Adrenal gland (tissue), 12 donors: ENCODE results near the gene ADK. TPM values are rescaled to one million over a fixed set of nuclear protein-coding genes. Genes with fewer than 3 reads are reported as not detected.

Experiments
- DNase-seq, 7 donors: peaks; one replicate each; pipeline ENCODE4 v3.0.0-alpha.2; 2019 to 2020
- H3K27ac ChIP-seq, 5 donors: fragments of 200-600 bp; sonication (generic) in 4 of 5; 1 replicate in 3 of 5; 2 replicates in 2 of 5; pipeline versions ENCODE4 v1.5.1 to v1.8.0; 2016 to 2020; ENCODE audit warnings: mild to moderate bottlenecking in 1 of 5
- H3K27me3 ChIP-seq: fragments of 200-600 bp; 2 replicates; pipeline ENCODE4 v1.8.0; 2021
- H3K36me3 ChIP-seq, 2 donors: fragments of 200-600 bp; replicated peaks in 1 of 2; 1 replicate in 1 of 2; 2 replicates in 1 of 2; pipeline versions ENCODE4 v1.5.1 to v1.8.0; 2018 to 2022
- H3K4me1 ChIP-seq, 2 donors: fragments of 200-600 bp; replicated peaks in 1 of 2; 1 replicate in 1 of 2; 2 replicates in 1 of 2; pipeline versions ENCODE4 v1.5.1 to v1.8.0; 2018 to 2021
- H3K4me3 ChIP-seq, 4 donors: fragments of 200-600 bp; sonication (generic) in 3 of 4; one replicate each; pipeline ENCODE4 v1.5.1; 2016 to 2018
- H3K9me3 ChIP-seq, 3 donors: fragments of 200-600 bp; sonication (generic) in 1 of 3; replicated peaks in 1 of 3; 1 replicate in 2 of 3; 2 replicates in 1 of 3; pipeline versions ENCODE4 v1.5.1 to v1.8.0; 2016 to 2021
- POLR2A ChIP-seq, 2 donors: fragments of 450-650 bp; IDR thresholded peaks; one replicate each; pipeline ENCODE4 v1.6.1; 2017; ENCODE audit warnings: antibody characterized with exemption in 2 of 2, mild to moderate bottlenecking in 2 of 2, moderate library complexity in 1 of 2
- WGBS, 4 donors: extraction: QIAGEN DNeasy Blood & Tissue Kit in 2 of 4; methylation state at CpG; one replicate each; pipeline versions ENCODE4 v1.1.5 to v1.1.7; 2013 to 2017; 5-methylcytosine and 5-hydroxymethylcytosine counted together
- intact Hi-C, 2 donors: fragments of 100-400 bp; cut with DNase I; formaldehyde crosslinking; loops; one replicate each; pipeline versions ENCODE4 v1.14.1 to v1.15.0; 2022 to 2023
- polyA plus RNA-seq, 3 donors: library from polyadenylated mRNA; stranded (reverse); fragments of 200-250 nt in 2 of 3; fragments of 350-450 nt in 1 of 3; fragmentation: Illumina TruSeq in 1 of 3; extraction: RNeasy Lipid Tissue Mini Kit (QIAGEN cat#74804) in 1 of 3; gene quantifications; one replicate each; pipeline ENCODE4 v1.2.3, GENCODE V29; 2013 to 2014
- total RNA-seq, 9 donors: library from RNA; depleted of rRNA in 4 of 9; stranded (reverse); fragments of >200 nt in 4 of 9; fragments of 120-200 nt in 1 of 9; fragmentation: NEBNext Ultra II Directional in 1 of 9; extraction: Animal tissue kit (Norgen Biotek cat#: 25700) in 1 of 9; gene quantifications; one replicate each; pipeline versions ENCODE4 v1.1.0 to v1.2.4, GENCODE V29; 2013 to 2023
- TF ChIP-seq, protein P1 (sequence below), 6 experiments: fragments of 450-650 bp in 4 of 6; fragments of 200-600 bp in 2 of 6; sonication (generic) in 1 of 6; IDR thresholded peaks; 1 replicate in 5 of 6; 2 replicates in 1 of 6; pipeline versions ENCODE4 v1.5.1 to v1.8.0; 2016 to 2021; ENCODE audit warnings: antibody characterized with exemption in 6 of 6, mild to moderate bottlenecking in 2 of 6, moderate library complexity in 1 of 6
- donor health status: healthy with polysubstance abuse.
- donor health status: Bipolar disorder and iron deficiency.
- donor health status: DM: yes; HTN: yes; CAD: no.
- donor health status: DM: no; HTN: no; CAD: no.
- donor health status: DM: no; HTN: no; CAD: no.
- donor health status: DM: yes; HTN: yes; CAD: no.

Gene ADK
- total and polyA plus RNA-seq, 12 donors, result 8.2 to 45.5 (median 22.2) TPM

DNA sequence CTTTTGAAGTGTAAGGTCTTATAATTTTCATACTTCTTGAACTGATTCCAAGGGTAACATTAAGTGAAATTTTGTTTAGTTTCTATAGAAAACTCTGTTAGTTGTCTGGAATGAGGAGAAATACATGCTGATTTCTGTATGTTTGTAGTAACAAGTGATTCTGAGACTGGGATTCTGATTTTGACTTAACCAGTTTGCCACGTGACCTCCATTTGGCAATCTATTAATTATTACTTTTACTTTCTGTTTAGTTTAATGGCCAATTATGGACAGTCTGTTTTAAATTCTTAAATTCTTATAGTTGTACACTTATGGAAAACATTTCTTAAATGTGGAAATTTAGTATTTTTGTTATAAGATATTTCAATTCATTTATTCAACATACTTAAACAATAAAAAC is 163.1 kb downstream of the ADK start:
- Histone ChIP-seq H3K4me3 (peak overlapping the region in 1 of 4 donors; percentile 53), H3K9me3 (no peaks in the 10 kb centered on the region), H3K36me3 (no peaks in the 10 kb centered on the region), H3K4me1 (no peaks in the 10 kb centered on the region), H3K27me3 (no peaks in the 10 kb centered on the region), H3K27ac (no peak overlapping the region)
- intact Hi-C loops, result no loop called here
- no peak for TF ChIP-seq POLR2A (IDR thresholded peaks at IDR 0.05)
- TF ChIP-seq, protein P1, sequence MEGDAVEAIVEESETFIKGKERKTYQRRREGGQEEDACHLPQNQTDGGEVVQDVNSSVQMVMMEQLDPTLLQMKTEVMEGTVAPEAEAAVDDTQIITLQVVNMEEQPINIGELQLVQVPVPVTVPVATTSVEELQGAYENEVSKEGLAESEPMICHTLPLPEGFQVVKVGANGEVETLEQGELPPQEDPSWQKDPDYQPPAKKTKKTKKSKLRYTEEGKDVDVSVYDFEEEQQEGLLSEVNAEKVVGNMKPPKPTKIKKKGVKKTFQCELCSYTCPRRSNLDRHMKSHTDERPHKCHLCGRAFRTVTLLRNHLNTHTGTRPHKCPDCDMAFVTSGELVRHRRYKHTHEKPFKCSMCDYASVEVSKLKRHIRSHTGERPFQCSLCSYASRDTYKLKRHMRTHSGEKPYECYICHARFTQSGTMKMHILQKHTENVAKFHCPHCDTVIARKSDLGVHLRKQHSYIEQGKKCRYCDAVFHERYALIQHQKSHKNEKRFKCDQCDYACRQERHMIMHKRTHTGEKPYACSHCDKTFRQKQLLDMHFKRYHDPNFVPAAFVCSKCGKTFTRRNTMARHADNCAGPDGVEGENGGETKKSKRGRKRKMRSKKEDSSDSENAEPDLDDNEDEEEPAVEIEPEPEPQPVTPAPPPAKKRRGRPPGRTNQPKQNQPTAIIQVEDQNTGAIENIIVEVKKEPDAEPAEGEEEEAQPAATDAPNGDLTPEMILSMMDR (IDR thresholded peaks at IDR 0.05), result no peak
- DNase-seq, result no peak
- WGBS, 4 donors, result 7 to 11% (median 8%) methylated on average over 1 of the region's 1 CpG

DNA sequence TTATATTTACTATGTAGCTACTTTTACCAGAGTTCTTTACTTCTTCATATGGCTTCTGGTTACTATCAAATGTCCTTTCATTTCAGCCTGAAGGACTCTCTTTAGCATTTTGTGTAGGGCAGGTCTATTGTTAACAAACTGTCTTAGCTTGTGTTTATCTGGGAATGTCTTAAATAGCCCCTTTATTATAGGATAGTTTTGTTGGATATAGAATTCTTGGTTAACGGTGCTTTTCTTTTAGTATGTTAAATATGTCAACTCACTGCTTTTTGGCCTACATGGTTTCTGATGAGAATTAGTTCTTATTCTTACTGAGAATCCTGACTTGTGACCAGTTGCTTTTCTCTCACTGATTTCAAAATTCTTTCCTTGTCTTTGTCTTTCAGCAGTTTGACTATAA is 169.0 kb downstream of the ADK start:
- Histone ChIP-seq H3K9me3 (no peaks in the 10 kb centered on the region), H3K27me3 (no peaks in the 10 kb centered on the region), H3K27ac (no peak overlapping the region), H3K4me3 (no peak overlapping the region), H3K36me3 (no peaks in the 10 kb centered on the region), H3K4me1 (no peaks in the 10 kb centered on the region)
- DNase-seq, result no peak
- intact Hi-C loops, result no loop called here
- no peak for TF ChIP-seq POLR2A (IDR thresholded peaks at IDR 0.05)
- TF ChIP-seq, protein P1 (IDR thresholded peaks at IDR 0.05), result no peak
- 99 to 100% (median 100%) methylated on average over 1 of the region's 1 CpG for WGBS, 4 donors

DNA sequence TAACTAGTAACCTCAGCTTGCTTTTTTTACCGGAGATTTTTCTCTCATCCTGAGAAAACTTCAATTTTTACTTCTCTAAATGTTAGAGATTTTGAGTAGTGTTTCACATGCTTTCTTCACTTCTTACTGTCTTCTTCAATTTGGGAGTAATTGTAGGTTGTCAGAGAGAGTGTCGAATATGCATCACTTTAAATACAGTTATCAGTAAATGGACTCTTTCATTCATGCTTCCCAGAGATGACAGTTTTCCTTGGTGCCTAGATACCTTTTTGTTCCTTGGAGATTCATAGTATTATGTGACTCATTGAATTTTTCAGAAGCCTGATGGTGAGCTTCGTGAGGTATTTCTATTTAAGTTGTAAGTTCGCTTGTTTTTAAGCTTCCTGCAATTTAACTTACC is 169.7 kb downstream of the ADK start:
- Histone ChIP-seq H3K27ac (no peak overlapping the region), H3K4me1 (no peaks in the 10 kb centered on the region), H3K27me3 (no peaks in the 10 kb centered on the region), H3K4me3 (no peak overlapping the region), H3K9me3 (no peaks in the 10 kb centered on the region), H3K36me3 (no peaks in the 10 kb centered on the region)
- 95 to 98% (median 97%) methylated on average over 4 of the region's 4 CpGs for WGBS, 4 donors
- DNase-seq, result no peak
- intact Hi-C loops, result no loop called here
- no peak for TF ChIP-seq POLR2A (IDR thresholded peaks at IDR 0.05)
- TF ChIP-seq, protein P1 (IDR thresholded peaks at IDR 0.05), result no peak

DNA sequence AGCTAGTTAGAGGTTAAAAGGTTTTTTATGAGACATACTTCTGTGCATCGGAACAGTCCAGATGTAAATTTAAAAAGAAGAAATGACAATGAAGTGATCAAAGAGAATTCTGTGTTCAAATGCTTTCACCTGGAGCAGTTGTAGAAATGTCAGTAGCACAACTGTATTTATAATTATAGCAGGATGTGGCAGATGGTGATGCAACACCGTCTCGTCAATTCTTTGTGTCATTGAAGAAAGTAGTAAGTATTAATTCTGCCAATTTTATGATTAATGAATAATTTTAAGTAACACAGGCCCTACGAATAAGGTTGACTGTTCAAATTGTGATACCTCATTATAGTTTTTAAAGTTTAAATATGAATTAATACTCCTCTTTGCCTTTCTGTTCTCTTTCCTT is 171.1 kb downstream of the ADK start:
- TF ChIP-seq, protein P1 (IDR thresholded peaks at IDR 0.05), result no peak
- TF ChIP-seq POLR2A (IDR thresholded peaks at IDR 0.05), result no peak
- intact Hi-C loops, result no loop called here
- 47 to 59% (median 57%) methylated on average over 4 of the region's 4 CpGs for WGBS, 4 donors

More for the DNA sequence above, 171.1 kb downstream of the ADK start:
- Histone ChIP-seq H3K4me1 (no peaks in the 10 kb centered on the region), H3K4me3 (no peak overlapping the region), H3K9me3 (no peaks in the 10 kb centered on the region), H3K36me3 (no peaks in the 10 kb centered on the region), H3K27me3 (no peaks in the 10 kb centered on the region), H3K27ac (no peak overlapping the region)
- DNase-seq, result no peak
